Limb (tissue), 2 donors: ENCODE data around the gene PALB2.

Experiments used
- DNase-seq, 2 donors: peaks; one replicate each; pipeline ENCODE4 v3.0.0-alpha.2; 2016; ENCODE audit errors: extremely low spot score in 2 of 2

Gene PALB2

GRCh38 chr16:23640931-23641765 is at the start of gene PALB2, which contains the start of gene DCTN5:
Gene PALB2, minus strand, starts transcription at chr16:23641310. Its CDS starts 153 bp downstream, at chr16:23641157.
Gene DCTN5, plus strand, starts transcription at chr16:23641466. Its CDS starts 77 bp downstream, at chr16:23641543.
- peak; percentile 92 to 97 for DNase-seq

DNA sequence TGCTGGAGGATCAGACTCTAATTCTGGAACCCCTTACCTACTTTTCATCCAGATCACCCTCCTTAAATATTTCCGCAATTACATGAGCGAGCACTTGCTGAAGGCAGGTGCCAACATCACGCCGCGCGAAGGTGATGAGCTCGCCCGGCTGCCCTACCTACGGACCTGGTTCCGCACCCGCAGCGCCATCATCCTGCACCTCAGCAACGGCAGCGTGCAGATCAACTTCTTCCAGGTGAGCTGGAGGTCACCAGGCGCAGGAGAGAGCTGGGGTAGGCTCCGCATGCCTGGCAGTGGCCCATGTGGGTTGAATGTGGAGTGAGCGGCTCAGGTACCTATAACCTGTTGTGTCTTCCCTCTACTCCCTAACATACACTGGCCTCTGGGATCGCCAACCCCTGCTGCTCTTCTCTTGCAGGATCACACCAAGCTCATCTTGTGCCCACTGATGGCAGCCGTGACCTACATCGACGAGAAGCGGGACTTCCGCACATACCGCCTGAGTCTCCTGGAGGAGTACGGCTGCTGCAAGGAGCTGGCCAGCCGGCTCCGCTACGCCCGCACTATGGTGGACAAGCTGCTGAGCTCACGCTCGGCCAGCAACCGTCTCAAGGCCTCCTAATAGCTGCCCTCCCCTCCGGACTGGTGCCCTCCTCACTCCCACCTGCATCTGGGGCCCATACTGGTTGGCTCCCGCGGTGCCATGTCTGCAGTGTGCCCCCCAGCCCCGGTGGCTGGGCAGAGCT is 48.5 kb upstream of the PALB2 start:
- DNase-seq: no peak

- no peak for DNase-seq
These were observed 46.1 kb upstream of the PALB2 start for GRCh38 chr16:23687034-23687808.

- DNase-seq: no peak
These were observed 42.4 kb upstream of the PALB2 start for GRCh38 chr16:23683487-23683886.

GRCh38 chr16:23682181-23682580 is 41.1 kb upstream of the PALB2 start:
- DNase-seq: no peak

DNA sequence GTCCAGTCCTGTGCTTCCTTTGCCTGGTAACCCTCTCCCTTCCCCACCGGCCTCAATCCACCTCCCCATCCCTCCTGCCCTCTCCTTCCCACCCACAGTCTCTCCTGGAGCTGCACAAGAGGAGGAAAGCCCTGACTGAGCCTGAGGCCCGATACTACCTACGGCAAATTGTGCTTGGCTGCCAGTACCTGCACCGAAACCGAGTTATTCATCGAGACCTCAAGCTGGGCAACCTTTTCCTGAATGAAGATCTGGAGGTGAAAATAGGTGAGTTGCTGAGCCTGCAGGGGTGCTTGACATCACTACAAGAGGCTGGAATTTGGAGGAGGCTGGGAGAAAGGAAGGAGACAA is 38.9 kb upstream of the PALB2 start:
- DNase-seq: no peak

DNA sequence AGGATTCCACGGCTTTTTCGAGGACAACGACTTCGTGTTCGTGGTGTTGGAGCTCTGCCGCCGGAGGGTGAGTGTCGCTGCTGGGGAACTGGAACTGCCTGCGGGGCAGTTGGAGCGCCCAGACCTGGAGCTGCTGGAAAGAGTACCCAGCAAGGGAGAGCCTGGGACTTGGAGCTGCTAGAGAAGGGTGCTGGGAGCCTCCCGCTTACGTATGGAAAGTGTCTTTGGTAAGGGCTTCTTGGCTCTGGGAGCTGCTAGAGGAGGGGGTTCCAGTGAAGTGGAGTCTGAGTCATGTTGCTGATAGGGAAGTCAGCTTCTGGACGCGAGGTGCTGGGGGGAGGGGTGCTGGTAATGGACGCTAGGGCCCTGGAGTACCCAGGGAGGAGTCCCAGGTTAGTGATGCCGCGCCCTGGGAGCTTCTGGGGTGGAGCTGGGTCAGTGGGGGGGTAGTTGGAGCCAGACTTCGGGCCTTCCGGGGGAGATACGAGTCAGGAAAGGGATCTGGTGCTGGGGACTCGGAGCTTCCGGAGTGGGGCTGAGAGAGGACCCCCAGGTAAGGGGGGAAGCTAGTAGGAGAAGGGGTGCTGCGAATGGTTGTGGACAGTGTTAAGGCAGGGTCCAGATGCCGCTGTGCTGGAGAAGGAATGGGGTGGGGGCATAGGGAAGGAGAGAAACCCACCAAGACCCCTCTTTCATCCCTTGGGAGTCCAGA is 38.3 kb upstream of the PALB2 start:
- no peak for DNase-seq

- DNase-seq: peak; percentile 83 to 89
These were observed 37.5 kb upstream of the PALB2 start, which contains the start of gene PLK1 for GRCh38 chr16:23678430-23679273. Gene PLK1, plus strand, starts transcription at chr16:23678889. Its CDS starts 44 bp downstream, at chr16:23678933.

DNA sequence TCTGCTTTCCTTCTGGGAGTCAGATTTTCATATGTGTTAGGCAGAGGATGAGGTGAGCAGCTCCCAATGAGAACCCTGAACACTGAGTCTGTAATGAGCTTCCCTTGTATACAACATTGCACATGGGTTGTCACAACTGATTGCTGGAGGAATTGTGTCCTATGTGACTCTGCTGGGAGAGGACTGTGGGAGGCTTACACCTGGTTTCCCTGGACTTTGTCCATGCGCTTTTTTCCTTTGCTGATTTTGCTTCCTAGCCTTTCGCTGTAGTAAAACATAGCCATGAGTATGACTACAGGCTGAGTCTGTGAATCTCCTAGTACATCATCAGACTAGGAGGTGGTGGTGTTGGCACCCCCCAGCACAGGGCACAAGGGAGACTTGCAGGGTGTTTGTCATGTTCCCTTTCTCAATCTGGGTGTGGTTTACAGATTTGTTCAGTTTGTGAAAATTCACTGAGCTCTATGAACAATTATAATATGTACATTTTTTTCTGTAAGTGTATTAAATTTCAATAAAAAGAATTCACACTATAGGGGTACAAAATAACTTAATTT is 35.9 kb upstream of the PALB2 start:
- DNase-seq: no peak

DNA sequence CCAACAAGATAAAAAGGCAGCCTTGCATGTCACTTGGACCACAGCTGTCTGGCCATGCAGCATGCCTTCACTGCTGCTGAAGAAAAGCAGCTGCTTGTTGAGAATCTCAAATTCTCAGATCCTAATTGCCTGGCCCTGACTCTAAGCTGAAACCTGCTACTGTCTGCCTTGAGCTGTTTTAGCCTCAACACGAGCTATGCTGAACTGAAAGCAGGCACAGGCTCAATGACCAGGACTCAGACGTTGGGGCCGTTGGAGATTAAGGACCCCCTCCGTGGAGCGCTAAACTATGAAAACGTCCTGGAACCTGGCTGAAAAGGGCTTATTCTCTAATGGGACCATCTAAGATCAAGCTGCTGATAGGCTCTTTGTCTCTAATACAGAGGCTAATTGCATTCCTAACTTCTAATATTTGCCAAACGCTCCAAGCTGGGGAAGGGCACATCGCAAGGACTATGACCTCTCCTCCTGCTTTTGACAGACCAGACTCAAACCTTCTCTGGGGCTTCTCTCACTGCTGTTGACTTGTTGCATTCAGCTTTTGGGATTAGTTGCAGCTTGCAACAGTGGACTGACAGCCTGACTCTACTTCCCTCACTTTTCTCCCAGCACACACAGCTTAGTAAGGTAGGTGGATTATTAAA is 33.0 kb upstream of the PALB2 start:
- DNase-seq: peak in 1 of 2 donors; percentile 9

DNA sequence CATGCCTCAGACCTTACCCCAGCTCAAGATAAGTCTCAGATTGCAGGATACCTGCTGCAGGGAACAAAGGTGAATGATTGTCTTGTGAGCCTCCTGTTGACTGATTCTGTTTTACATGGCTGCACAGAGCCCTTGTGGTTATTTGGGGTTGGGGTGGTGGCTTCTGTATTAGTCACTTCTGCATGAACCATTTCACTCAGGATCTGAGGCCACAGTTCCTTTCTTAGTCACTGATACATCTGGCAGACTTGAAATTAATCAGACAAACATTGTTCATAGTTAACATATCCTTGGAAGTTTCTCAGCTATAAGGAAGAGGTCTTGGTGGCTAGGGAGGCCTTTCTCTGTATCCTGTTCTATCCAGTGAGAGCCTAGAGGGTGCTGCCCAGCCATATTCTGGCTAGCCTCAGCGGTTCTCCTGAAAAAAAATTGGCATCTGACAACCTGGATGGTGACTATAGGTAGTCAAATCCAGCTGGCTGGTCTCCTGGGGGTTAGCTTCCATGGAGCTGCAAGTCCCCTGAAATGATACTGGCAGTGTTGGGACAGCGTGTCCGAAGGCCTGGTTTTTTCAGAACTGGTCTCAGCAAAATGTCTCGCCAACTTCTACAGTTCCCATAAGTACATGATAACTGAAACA is 29.1 kb upstream of the PALB2 start:
- no peak for DNase-seq

- no peak for DNase-seq
These were observed 27.8 kb upstream of the PALB2 start for GRCh38 chr16:23668873-23669272.

- DNase-seq: no peak
These were observed 27.1 kb upstream of the PALB2 start for GRCh38 chr16:23668225-23668624.

DNA sequence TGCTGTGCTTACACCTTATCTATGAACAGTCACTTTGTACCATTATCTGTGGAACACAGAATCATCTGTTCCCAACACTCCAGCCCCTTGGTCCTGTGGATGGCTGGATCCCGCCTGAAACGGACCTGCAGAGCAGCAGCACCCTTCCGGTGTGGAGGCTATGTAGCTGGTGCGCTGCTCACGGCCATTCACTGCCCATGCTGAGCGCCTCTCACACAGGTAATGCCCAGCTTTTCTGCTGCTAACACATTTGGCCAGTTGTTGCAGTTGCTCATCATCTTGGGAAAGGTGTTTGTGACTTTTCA is 26.2 kb upstream of the PALB2 start:
- no peak for DNase-seq

DNA sequence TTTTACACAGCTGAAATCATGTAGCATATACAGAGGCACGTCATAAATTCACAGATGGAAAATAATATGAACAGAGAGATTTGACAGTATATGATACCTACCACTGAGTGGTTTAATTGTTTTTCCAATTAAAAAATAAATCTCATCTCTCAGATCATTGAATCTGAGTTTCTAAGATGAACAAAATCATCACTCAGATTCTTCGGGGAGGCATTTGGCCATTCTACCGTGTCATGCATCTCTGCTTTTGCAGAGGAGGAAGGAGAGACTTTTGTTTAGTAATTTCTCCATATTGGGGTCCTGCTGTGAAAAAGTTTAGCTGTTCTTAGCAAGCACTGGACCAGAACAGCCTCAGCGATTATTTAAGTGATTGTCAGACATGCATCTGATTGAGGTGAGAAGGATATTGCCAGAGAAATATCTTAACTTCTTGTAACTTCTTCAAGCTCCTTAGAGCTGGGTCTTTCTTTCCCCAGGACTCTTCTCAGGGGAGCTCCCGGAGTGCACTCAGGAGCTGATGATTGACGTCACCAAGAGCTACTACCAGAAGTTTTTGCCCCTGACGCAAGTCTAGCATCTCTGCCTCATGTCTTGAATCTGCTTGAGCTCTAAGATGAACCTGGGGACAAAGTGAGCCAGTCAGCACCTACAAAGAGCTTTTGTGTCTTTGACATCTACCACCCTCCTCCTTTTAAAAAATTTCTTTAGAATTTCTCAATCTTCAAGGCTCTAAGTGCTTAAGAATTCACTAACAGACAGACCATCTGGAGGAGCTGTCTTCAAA is 25.7 kb upstream of the PALB2 start:
- DNase-seq: no peak

- no peak for DNase-seq
These were observed 22.8 kb upstream of the PALB2 start for GRCh38 chr16:23663918-23664317.

- DNase-seq: no peak
These were observed 10.9 kb upstream of the PALB2 start for GRCh38 chr16:23651943-23652468.
